PC-9 (cell line): Measurements from ENCODE around the gene HK2. TPM values are rescaled to one million over a fixed set of nuclear protein-coding genes. Genes with fewer than 3 reads are reported as not detected.

Experiments used
- BruUV-seq: library from RNA; stranded (reverse); fragments of 400-500 nt; replicated peaks from 2 replicates; lab custom pipeline; 2021; lab: Mats Ljungman, UMichigan
- CTCF ChIA-PET: fragments of 300-600 bp; sonication (Branson Sonifier 250); formaldehyde crosslinking; loops from one replicate; lab custom pipeline; 2022; ENCODE audit warnings: antibody characterized with exemption; lab: Charles Lee
- POLR2A ChIA-PET: fragments of 300-600 bp; sonication (Branson Sonifier 250); formaldehyde crosslinking; loops from one replicate; lab custom pipeline; 2022; ENCODE audit warnings: antibody characterized with exemption; ENCODE audit not compliant: unreplicated experiment; lab: Charles Lee
- DNase-seq, 2 experiments: peaks; one replicate each; pipeline versions ENCODE4 v3.0.0 to v3.0.0-alpha.2; 2015 to 2022; ENCODE audit warnings: mixed read lengths in 1 of 2
- H2AFZ ChIP-seq: fragments of 200-600 bp; sonication (generic); 2 replicates; pipeline ENCODE4 v1.8.1; 2017; ENCODE audit warnings: antibody characterized with exemption
- H3F3A ChIP-seq: fragments of 200-600 bp; sonication (generic); 2 replicates; pipeline ENCODE4 v1.8.1; 2017; ENCODE audit warnings: antibody characterized with exemption, mild to moderate bottlenecking, low read depth; ENCODE audit not compliant: insufficient read depth
- H3K27ac ChIP-seq: fragments of 200-600 bp; sonication (generic); 2 replicates; pipeline ENCODE4 v1.6.1; 2016; ENCODE audit warnings: mixed run types
- H3K27me3 ChIP-seq: fragments of 200-600 bp; sonication (generic); 2 replicates; pipeline ENCODE4 v1.6.1; 2016; ENCODE audit warnings: low read depth, mixed run types; ENCODE audit not compliant: insufficient read depth
- H3K36me3 ChIP-seq: fragments of 200-600 bp; sonication (generic); 2 replicates; pipeline ENCODE4 v1.6.1; 2016; ENCODE audit warnings: low read depth, mixed run types
- H3K4me1 ChIP-seq: fragments of 200-600 bp; sonication (generic); replicated peaks from 2 replicates; pipeline ENCODE4 v1.6.1; 2016; ENCODE audit warnings: mixed run types; ENCODE audit not compliant: insufficient read depth
- H3K4me2 ChIP-seq: fragments of 200-600 bp; sonication (generic); 2 replicates; pipeline ENCODE4 v1.6.1; 2017; ENCODE audit warnings: mixed run types
- H3K4me3 ChIP-seq: fragments of 200-600 bp; sonication (generic); 2 replicates; pipeline ENCODE4 v1.6.1; 2016; ENCODE audit warnings: mixed run types
- H3K79me2 ChIP-seq: fragments of 200-600 bp; sonication (generic); 2 replicates; pipeline ENCODE4 v1.6.1; 2017; ENCODE audit warnings: low read depth, mixed run types
- H3K9me2 ChIP-seq: fragments of 200-600 bp; sonication (generic); 2 replicates; pipeline ENCODE4 v1.8.1; 2017; ENCODE audit warnings: mild to moderate bottlenecking; ENCODE audit not compliant: insufficient read depth
- H3K9me3 ChIP-seq: fragments of 200-600 bp; sonication (generic); 2 replicates; pipeline ENCODE4 v1.8.1; 2016; ENCODE audit warnings: low read depth; ENCODE audit not compliant: insufficient read depth
- H4K20me1 ChIP-seq: fragments of 200-600 bp; sonication (generic); 2 replicates; pipeline ENCODE4 v1.8.1; 2017; ENCODE audit not compliant: insufficient read depth
- EZH2 ChIP-seq: fragments of 200-600 bp; sonication (generic); IDR thresholded peaks from 2 replicates; pipeline ENCODE4 v1.8.0; 2017; ENCODE audit warnings: antibody characterized with exemption, low read depth
- intact Hi-C: fragments of 100-400 bp; cut with micrococcal nuclease; formaldehyde crosslinking; loops from one replicate; pipeline ENCODE4 v1.10.0; 2022; ENCODE audit not compliant: unreplicated experiment
- total RNA-seq: library from RNA; stranded (reverse); gene quantifications from 2 replicates; pipeline ENCODE4 v1.2.3, GENCODE V29; 2021
- TF ChIP-seq, protein P1 (sequence below): fragments of 200-600 bp; sonication (generic); conservative IDR thresholded peaks from 2 replicates; pipeline ENCODE4 v1.6.1; 2017; ENCODE audit warnings: mixed run types, antibody characterized with exemption, mild to moderate bottlenecking, moderate library complexity

The HK2 gene
- total RNA-seq, 1 experiment from 2014 or later = 7.8 TPM

DNA sequence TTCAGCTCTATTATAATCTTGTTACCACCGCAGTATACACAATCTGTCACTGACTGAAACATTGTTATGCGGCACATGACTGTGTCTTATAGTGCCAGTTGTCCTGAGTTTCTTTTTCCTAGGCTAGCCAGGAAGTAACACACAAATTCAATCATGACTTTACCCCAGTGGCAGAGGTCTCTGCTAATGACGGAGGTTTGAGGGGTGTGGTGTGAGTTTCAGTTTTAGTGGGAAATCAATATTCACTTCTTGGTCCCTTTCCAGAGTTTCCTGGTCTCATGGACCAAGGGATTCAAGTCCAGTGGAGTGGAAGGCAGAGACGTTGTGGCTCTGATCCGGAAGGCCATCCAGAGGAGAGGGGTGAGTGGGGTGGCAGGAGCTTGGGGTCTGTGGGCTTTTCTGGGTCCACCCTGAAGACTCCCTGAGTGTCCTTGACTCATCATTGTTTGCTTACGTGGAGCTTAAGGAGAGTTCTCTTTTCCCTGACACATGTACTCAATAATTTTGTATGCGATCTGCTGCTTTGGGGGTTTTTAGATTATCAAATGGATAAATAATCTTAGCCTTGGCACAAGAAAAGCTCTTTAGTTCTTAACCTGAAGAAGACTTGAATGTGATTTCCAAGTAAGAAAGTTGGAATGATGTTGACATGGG is 39.2 kb downstream of the HK2 start:
- Histone ChIP-seq H3K4me2 (no peak overlapping the region), H3K36me3 (peaks cover 29% of the 10 kb centered on the region), H2AFZ (no peak overlapping the region), H3K9me2 (no peaks in the 10 kb centered on the region), H3K4me1 (peaks cover 12% of the 10 kb centered on the region), H4K20me1 (no peaks in the 10 kb centered on the region), H3K79me2 (peaks cover 23% of the 10 kb centered on the region), H3K27ac (no peak overlapping the region), H3K27me3 (no peaks in the 10 kb centered on the region), H3K4me3 (no peak overlapping the region), H3K9me3 (no peaks in the 10 kb centered on the region), H3F3A (peaks cover 20% of the 10 kb centered on the region)
- BruUV-seq = no TSS peak
- POLR2A ChIA-PET = interaction anchor here (0.6 kb wide), 1 partner anchor 105 kb away, joined by 9 read pairs; no protein-coding TSS in a partner anchor
- TF ChIP-seq, protein P1, sequence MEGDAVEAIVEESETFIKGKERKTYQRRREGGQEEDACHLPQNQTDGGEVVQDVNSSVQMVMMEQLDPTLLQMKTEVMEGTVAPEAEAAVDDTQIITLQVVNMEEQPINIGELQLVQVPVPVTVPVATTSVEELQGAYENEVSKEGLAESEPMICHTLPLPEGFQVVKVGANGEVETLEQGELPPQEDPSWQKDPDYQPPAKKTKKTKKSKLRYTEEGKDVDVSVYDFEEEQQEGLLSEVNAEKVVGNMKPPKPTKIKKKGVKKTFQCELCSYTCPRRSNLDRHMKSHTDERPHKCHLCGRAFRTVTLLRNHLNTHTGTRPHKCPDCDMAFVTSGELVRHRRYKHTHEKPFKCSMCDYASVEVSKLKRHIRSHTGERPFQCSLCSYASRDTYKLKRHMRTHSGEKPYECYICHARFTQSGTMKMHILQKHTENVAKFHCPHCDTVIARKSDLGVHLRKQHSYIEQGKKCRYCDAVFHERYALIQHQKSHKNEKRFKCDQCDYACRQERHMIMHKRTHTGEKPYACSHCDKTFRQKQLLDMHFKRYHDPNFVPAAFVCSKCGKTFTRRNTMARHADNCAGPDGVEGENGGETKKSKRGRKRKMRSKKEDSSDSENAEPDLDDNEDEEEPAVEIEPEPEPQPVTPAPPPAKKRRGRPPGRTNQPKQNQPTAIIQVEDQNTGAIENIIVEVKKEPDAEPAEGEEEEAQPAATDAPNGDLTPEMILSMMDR = no peak
- TF ChIP-seq EZH2 = no peak
- intact Hi-C loops = no loop called here
- no peak for DNase-seq
- CTCF ChIA-PET = no interaction called here

DNA sequence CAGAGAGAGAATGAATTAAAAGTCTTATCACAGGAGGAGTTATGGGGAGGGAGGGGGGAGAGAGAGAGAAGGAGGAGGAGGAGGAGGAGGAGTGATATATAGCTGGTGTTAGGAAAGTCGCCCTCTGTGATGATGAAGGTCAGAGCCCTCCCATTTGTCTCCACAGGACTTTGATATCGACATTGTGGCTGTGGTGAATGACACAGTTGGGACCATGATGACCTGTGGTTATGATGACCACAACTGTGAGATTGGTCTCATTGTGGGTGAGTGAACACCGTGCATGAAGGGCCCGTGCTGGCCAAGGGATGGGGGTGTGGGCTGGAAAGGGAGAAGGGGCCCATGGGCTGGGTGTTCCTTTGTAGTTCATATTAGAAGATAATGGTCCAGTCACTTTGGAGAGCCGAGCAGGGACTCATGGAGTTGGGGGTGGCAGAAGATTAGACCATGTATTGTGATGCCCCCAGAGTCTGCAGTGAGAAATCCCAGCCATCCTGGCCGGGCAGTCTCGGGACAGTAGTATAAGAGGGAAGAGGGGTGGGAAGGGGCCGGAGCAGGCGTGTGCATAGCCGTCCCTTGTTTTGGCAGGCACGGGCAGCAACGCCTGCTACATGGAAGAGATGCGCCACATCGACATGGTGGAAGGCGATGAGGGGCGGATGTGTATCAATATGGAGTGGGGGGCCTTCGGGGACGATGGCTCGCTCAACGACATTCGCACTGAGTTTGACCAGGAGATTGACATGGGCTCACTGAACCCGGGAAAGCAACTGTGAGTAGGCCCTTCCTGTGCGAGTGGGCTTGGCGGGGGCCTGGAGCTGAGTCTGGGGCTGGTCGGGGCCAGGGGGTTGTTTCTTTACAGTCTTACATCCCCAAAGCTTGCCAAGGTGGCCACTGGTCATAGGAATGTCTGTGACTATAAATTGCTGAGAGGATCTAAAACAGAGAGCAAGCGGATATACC is 40.0 kb downstream of the HK2 start:
- intact Hi-C loops = no loop called here
- Histone ChIP-seq H3K36me3 (peaks cover 26% of the 10 kb centered on the region), H3K9me3 (no peaks in the 10 kb centered on the region), H2AFZ (no peak overlapping the region), H3K4me2 (no peak overlapping the region), H3K4me1 (peaks cover 4% of the 10 kb centered on the region), H4K20me1 (no peaks in the 10 kb centered on the region), H3K9me2 (no peaks in the 10 kb centered on the region), H3K27me3 (no peaks in the 10 kb centered on the region), H3K27ac (no peak overlapping the region), H3K79me2 (peaks cover 15% of the 10 kb centered on the region), H3F3A (peaks cover 12% of the 10 kb centered on the region; the same call in 1 of the 2 replicates), H3K4me3 (no peak overlapping the region)
- CTCF ChIA-PET = no interaction called here
- no TSS peak for BruUV-seq
- DNase-seq = no peak
- TF ChIP-seq, protein P1 = no peak
- TF ChIP-seq EZH2 = no peak
- POLR2A ChIA-PET = no interaction called here

DNA sequence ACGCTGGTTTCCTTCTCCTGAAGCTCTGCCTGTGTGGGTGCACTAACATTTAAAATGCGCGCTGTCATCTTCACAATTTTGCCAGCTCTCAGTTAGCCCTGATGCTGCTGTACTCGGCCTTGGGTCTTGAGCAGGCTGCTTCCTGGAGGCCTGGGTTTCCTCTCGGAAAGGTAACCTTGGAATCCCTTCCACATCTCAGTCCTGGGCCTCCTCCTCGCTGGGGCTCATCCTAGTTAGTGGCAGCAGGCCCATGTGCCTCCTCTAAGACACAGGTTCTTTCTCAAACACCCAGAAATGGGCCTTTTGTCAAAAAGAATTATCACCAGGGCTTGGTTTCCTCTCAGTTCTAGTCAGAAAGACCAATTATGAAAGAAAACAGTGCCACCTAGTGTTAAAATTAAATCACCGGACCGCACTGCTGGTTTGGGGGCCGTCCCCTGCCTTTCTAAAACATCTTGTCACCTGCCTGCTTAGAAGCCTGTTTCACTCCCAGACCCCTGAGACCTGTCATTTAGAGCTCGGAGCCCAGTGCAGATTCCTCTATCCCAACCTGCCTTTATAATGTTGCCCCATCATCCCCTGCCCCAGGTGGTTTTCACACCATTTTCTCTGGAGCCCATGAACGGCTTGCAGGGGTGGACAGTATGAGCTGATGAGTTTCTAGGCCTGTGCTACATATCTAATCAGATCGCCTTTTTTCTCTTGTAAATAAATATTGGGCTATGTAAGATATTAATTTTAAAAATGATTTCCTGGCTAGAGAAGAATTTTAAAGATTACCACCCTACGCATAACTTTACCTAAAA is 42.4 kb downstream of the HK2 start:
- no TSS peak for BruUV-seq

More for the DNA sequence above, 42.4 kb downstream of the HK2 start:
- POLR2A ChIA-PET = interaction anchor here (0.6 kb wide), 1 partner anchor 115 kb away, joined by 5 read pairs; no protein-coding TSS in a partner anchor
- Histone ChIP-seq H3K4me3 (no peak overlapping the region), H3K9me3 (no peaks in the 10 kb centered on the region), H3F3A (peaks cover 12% of the 10 kb centered on the region; the same call in 1 of the 2 replicates), H3K4me2 (no peak overlapping the region), H3K9me2 (no peaks in the 10 kb centered on the region), H4K20me1 (no peaks in the 10 kb centered on the region), H3K27ac (peak overlapping the region; percentile 39; the same call in 1 of the 2 replicates), H3K79me2 (no peaks in the 10 kb centered on the region; the same call in 1 of the 2 replicates), H2AFZ (no peak overlapping the region), H3K4me1 (no peaks in the 10 kb centered on the region), H3K36me3 (peaks cover 36% of the 10 kb centered on the region), H3K27me3 (no peaks in the 10 kb centered on the region)
- intact Hi-C loops = loop anchor here (1.0 kb wide), 3 partner anchors 41 to 186 kb away; no protein-coding TSS in a partner anchor
- TF ChIP-seq EZH2 = no peak
- TF ChIP-seq, protein P1 = peak; percentile 89
- peak; percentile 35 to 48 for DNase-seq
- CTCF ChIA-PET = interaction anchor here (0.6 to 1.6 kb wide), 4 partner anchors 39 to 185 kb away, joined by 3 to 6 read pairs (median 4); no protein-coding TSS in a partner anchor
